HG02981 (cell line): ENCODE measurements around the gene NEDD8.
"Not testable (repeated sequence)": the region's sequence is repeated elsewhere in the genome, so short reads cannot be mapped to it uniquely, and the experiment has no call there.

ENCODE experiments used
- ATAC-seq: cut with Tn5 transposase; IDR thresholded peaks from one replicate; pipeline ENCODE4 v1.9.1; 2021; ENCODE audit warnings: mild to moderate bottlenecking, moderate library complexity; ENCODE audit not compliant: unreplicated experiment

Gene NEDD8

GRCh38 chr14:24249230-24250021 is 17.3 kb upstream of the NEDD8 start:
- ATAC-seq, result no peak

GRCh38 chr14:24247422-24247821 is 15.3 kb upstream of the NEDD8 start:
- no peak for ATAC-seq

- ATAC-seq, result no peak
Observed at GRCh38 chr14:24246765-24247212, 14.6 kb upstream of the NEDD8 start.

- ATAC-seq, result not testable (repeated sequence)
Observed at GRCh38 chr14:24245350-24245749, 13.2 kb upstream of the NEDD8 start.

GRCh38 chr14:24243336-24243836 is 11.2 kb upstream of the NEDD8 start:
- ATAC-seq, result no peak

- ATAC-seq, result peak; percentile 80
Observed at GRCh38 chr14:24241829-24242443, 9.8 kb upstream of the NEDD8 start.

- ATAC-seq, result no peak
Observed at GRCh38 chr14:24240110-24240918, 8.1 kb upstream of the NEDD8 start.

- no peak for ATAC-seq
Observed at GRCh38 chr14:24238527-24239037, 6.4 kb upstream of the NEDD8 start.

GRCh38 chr14:24238123-24238522 is 6.0 kb upstream of the NEDD8 start:
- no peak for ATAC-seq

- ATAC-seq, result no peak
Observed at GRCh38 chr14:24237463-24237955, 5.3 kb upstream of the NEDD8 start.

- no peak for ATAC-seq
Observed at GRCh38 chr14:24236689-24237462, 4.7 kb upstream of the NEDD8 start.

GRCh38 chr14:24235804-24236688 is 3.9 kb upstream of the NEDD8 start:
- ATAC-seq, result no peak

- no peak for ATAC-seq
Observed at GRCh38 chr14:24234095-24235005, 2.2 kb upstream of the NEDD8 start.

GRCh38 chr14:24233538-24233866 is 1.3 kb upstream of the NEDD8 start:
- no peak for ATAC-seq

GRCh38 chr14:24232645-24233537 is 724 bp upstream of the NEDD8 start, which contains the start of gene GMPR2:
TSS of gene GMPR2 (plus strand) at chr14:24232929. CDS start at chr14:24233254, 325 bp downstream.
- ATAC-seq, result peak; percentile 50

GRCh38 chr14:24231263-24232120 is 675 bp downstream of the NEDD8 start:
- no peak for ATAC-seq
